Lung (tissue), 12 donors: ENCODE results near the gene TBC1D22B. TPM values are rescaled to one million over a fixed set of nuclear protein-coding genes. Genes with fewer than 3 reads are reported as not detected.
"Not testable (repeated sequence)": the region's sequence is repeated elsewhere in the genome, so short reads cannot be mapped to it uniquely, and the experiment has no call there.

ENCODE experiments used
- ATAC-seq: fragments of 200-7000 bp; cut with Tn5 transposase; one replicate; pipeline ENCODE4 v1.9.1; 2020; ENCODE audit warnings: moderate number of reproducible peaks; ENCODE audit not compliant: insufficient read depth, low FRiP score
- DNase-seq, 3 donors: peaks; one replicate each; pipeline ENCODE4 v3.0.0-alpha.2; 2013 to 2017
- H3K27ac ChIP-seq, 2 donors: one replicate each; pipeline ENCODE4 v1.5.1; 2013; ENCODE audit warnings: mild to moderate bottlenecking in 2 of 2, moderate library complexity in 2 of 2, control low read depth in 1 of 2, inconsistent platforms in 1 of 2, low read depth in 1 of 2, low read length in 1 of 2
- H3K27me3 ChIP-seq, 3 donors: one replicate each; pipeline ENCODE4 v1.5.1; 2013; ENCODE audit warnings: low read length in 2 of 3; ENCODE audit not compliant: control insufficient read depth in 3 of 3, insufficient read depth in 3 of 3
- H3K36me3 ChIP-seq, 4 donors: one replicate each; pipeline ENCODE4 v1.5.1; 2013; ENCODE audit warnings: low read length in 4 of 4, mild to moderate bottlenecking in 1 of 4, moderate library complexity in 1 of 4; ENCODE audit not compliant: control insufficient read depth in 4 of 4, insufficient read depth in 4 of 4
- H3K4me1 ChIP-seq, 5 donors: one replicate each; pipeline ENCODE4 v1.5.1; 2013; ENCODE audit warnings: low read length in 5 of 5, mild to moderate bottlenecking in 2 of 5, moderate library complexity in 1 of 5; ENCODE audit not compliant: control insufficient read depth in 5 of 5, insufficient read depth in 5 of 5
- H3K4me3 ChIP-seq: one replicate; pipeline ENCODE4 v1.5.1; 2013; ENCODE audit warnings: mild to moderate bottlenecking, control low read depth, moderate library complexity
- H3K9ac ChIP-seq, 2 donors: one replicate each; pipeline ENCODE4 v1.5.1; 2013; ENCODE audit warnings: low read length in 2 of 2, control low read depth in 1 of 2; ENCODE audit not compliant: insufficient read depth in 1 of 2
- H3K9me3 ChIP-seq, 4 donors: one replicate each; pipeline ENCODE4 v1.5.1; 2013; ENCODE audit warnings: low read length in 3 of 4, mild to moderate bottlenecking in 1 of 4, moderate library complexity in 1 of 4; ENCODE audit not compliant: control insufficient read depth in 4 of 4, insufficient read depth in 3 of 4
- whole genome bisulfite sequencing, 2 donors: extraction: QIAGEN DNeasy Blood & Tissue Kit; methylation state at CpG; one replicate each; pipeline ENCODE4 v1.1.7; 2013; 5-methylcytosine and 5-hydroxymethylcytosine counted together
- polyA plus RNA-seq, 2 donors: library from polyadenylated mRNA; stranded (reverse); fragments of 200-250 nt; gene quantifications; one replicate each; pipeline ENCODE4 v1.2.1, GENCODE V29; 2013
- total RNA-seq, 2 donors: library from RNA; depleted of rRNA in 1 of 2; stranded (reverse); fragments of >200 nt in 1 of 2; gene quantifications; one replicate each; pipeline ENCODE4 v1.2.1, GENCODE V29; 2014 to 2021
- TF ChIP-seq, protein P1 (sequence below): IDR thresholded peaks from 2 replicates; pipeline ENCODE4 v1.5.1; 2012; ENCODE audit warnings: mild to moderate bottlenecking; ENCODE audit errors: control extremely low read depth, extremely low read depth
- donor health status: control.
- donor health status: control.
- donor health status: Bipolar disorder and iron deficiency.
- donor health status: healthy.
- donor health status: DM: yes; HTN: yes; CAD: no.

The TBC1D22B gene
- total and polyA plus RNA-seq, 4 donors, result 6.8 to 9.7 (median 8.8) TPM

- no peak for ATAC-seq
- WGBS, 2 donors, result 96 to 99% methylated on average over 13 of the region's 13 CpGs
Observed at GRCh38 chr6:37331047-37331446, 73.5 kb downstream of the TBC1D22B start.

DNA sequence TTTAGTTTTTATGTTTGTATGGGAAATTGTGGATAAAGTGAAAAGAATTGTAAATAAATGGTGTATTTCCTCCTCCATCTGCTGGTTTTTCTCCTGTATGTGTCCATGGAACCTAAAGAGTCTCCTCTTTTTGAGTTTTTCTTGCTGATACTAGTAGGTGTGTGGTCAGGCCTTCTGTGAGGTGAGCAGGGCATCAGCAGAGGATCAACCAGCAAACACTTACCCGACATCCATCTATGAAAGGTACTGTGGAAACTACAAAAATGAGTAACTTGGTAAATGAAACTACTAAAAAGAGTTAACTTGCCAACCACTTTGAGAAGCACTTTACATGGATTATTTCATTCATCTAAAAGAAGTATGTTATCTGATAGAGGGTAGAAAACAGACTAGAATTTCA is 75.3 kb downstream of the TBC1D22B start:
- no peak overlapping the region for H3K9ac ChIP-seq
- no peaks in the 10 kb centered on the region for H3K27me3 ChIP-seq
- TF ChIP-seq, protein P1, sequence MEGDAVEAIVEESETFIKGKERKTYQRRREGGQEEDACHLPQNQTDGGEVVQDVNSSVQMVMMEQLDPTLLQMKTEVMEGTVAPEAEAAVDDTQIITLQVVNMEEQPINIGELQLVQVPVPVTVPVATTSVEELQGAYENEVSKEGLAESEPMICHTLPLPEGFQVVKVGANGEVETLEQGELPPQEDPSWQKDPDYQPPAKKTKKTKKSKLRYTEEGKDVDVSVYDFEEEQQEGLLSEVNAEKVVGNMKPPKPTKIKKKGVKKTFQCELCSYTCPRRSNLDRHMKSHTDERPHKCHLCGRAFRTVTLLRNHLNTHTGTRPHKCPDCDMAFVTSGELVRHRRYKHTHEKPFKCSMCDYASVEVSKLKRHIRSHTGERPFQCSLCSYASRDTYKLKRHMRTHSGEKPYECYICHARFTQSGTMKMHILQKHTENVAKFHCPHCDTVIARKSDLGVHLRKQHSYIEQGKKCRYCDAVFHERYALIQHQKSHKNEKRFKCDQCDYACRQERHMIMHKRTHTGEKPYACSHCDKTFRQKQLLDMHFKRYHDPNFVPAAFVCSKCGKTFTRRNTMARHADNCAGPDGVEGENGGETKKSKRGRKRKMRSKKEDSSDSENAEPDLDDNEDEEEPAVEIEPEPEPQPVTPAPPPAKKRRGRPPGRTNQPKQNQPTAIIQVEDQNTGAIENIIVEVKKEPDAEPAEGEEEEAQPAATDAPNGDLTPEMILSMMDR, result no peak
- no peaks in the 10 kb centered on the region for H3K4me1 ChIP-seq
- no peak overlapping the region for H3K27ac ChIP-seq
- 88 to 94% methylated on average over 1 of the region's 1 CpG for WGBS, 2 donors
- DNase-seq (no peak), ATAC-seq (no peak)
- H3K9me3 ChIP-seq, result no peaks in the 10 kb centered on the region
- H3K4me3 ChIP-seq, result no peak overlapping the region
- H3K36me3 ChIP-seq, result peaks cover 0 to 16% (median 10%) of the 10 kb centered on the region in 4 donors

More at GRCh38 chr6:37331047-37331446, 73.5 kb downstream of the TBC1D22B start:
- TF ChIP-seq, protein P1, result no peak
- Histone ChIP-seq H3K9ac (no peak overlapping the region), H3K4me3 (no peak overlapping the region), H3K36me3 (peaks cover 0 to 16% (median 10%) of the 10 kb centered on the region in 4 donors), H3K4me1 (no peaks in the 10 kb centered on the region), H3K27ac (no peak overlapping the region), H3K9me3 (no peaks in the 10 kb centered on the region), H3K27me3 (no peaks in the 10 kb centered on the region)
- no peak for DNase-seq

DNA sequence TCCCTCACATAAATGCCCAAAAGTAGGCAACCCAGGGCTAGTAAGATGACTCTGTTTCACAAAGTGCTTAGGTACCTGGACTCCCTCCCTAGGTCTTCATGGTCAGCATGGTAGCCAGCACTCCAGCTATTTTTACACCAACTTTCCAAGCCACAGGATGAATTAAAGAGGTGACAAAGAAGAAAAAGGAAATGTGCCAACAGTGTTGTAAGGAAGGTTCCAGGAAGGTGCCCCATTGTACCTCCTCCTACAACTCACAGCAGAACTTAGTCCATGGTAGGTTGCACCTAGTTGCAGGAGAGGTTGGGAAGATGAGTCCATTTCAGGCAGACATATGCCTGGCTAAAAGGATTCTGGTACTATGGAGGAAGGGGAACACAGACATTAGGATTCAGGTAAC is 76.5 kb downstream of the TBC1D22B start:
- Histone ChIP-seq H3K4me3 (no peak overlapping the region), H3K9me3 (no peaks in the 10 kb centered on the region), H3K9ac (no peak overlapping the region), H3K27ac (no peak overlapping the region), H3K27me3 (no peaks in the 10 kb centered on the region), H3K4me1 (no peaks in the 10 kb centered on the region), H3K36me3 (peaks cover 0 to 16% (median 10%) of the 10 kb centered on the region in 4 donors)
- no peak for ATAC-seq
- no peak for DNase-seq
- TF ChIP-seq, protein P1, result no peak

DNA sequence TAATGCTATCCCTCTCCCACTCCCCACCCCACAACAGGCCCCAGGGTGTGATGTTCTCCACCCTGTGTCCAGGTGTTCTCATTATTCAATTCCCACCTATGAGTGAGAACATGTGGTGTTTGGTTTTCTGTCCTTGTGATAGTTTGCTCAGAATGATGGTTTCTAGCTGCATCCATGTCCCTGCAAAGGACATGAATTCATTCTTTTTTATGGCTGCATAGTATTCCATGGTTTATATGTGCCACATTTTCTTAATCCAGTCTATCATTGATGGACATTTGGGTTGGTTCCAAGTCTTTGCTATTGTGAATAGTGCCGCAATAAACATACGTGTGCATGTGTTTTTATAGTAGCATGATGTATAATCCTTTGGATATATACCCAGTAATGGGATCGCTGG is 80.7 kb downstream of the TBC1D22B start:
- DNase-seq, H3K27me3 ChIP-seq, H3K36me3 ChIP-seq, H3K9me3 ChIP-seq, ATAC-seq, H3K4me3 ChIP-seq, H3K4me1 ChIP-seq, H3K9ac ChIP-seq, H3K27ac ChIP-seq: not testable (repeated sequence)
- WGBS, 2 donors, result 93 to 96% methylated on average over 3 of the region's 3 CpGs
